ENCODE measurements around the gene HCLS1.

- TF ChIP-seq ZNF394 (tag by site-specific recombination; IDR thresholded peaks at IDR 0.05; ENCODE audit: borderline replicate concordance): no peak
- no peak for TF ChIP-seq ZFP41 (tag by site-specific recombination; IDR thresholded peaks at IDR 0.05; ENCODE audit: borderline replicate concordance)
- TF ChIP-seq ELK4 (IDR thresholded peaks at IDR 0.05; ENCODE audit: borderline replicate concordance, low read depth, low read length): no peak
Observed at GRCh38 chr3:121698901-121699300, 38.2 kb upstream of the HCLS1 start.
